Tibial artery (tissue), 4 donors: ENCODE results near the gene MAD1L1.

Experiments used
- DNase-seq, 2 donors: peaks; one replicate each; pipeline ENCODE4 v3.0.0-alpha.2; 2019
- H3K27ac ChIP-seq, 2 donors: fragments of 200-600 bp; sonication (generic) in 1 of 2; 1 replicate in 1 of 2; 2 replicates in 1 of 2; pipeline ENCODE4 v1.5.1; 2018 to 2019; ENCODE audit warnings: mild to moderate bottlenecking in 1 of 2
- H3K27me3 ChIP-seq, 2 donors: fragments of 200-600 bp; sonication (generic) in 1 of 2; one replicate each; pipeline versions ENCODE4 v1.5.1 to v1.6.0; 2016 to 2019
- H3K36me3 ChIP-seq, 3 donors: fragments of 200-600 bp; sonication (generic) in 2 of 3; one replicate each; pipeline ENCODE4 v1.5.1; 2016 to 2019; ENCODE audit warnings: mild to moderate bottlenecking in 2 of 3
- H3K4me1 ChIP-seq, 4 donors: fragments of 200-600 bp; sonication (generic) in 2 of 4; 1 replicate in 3 of 4; 2 replicates in 1 of 4; pipeline ENCODE4 v1.5.1; 2016 to 2019
- H3K4me3 ChIP-seq, 2 donors: fragments of 200-600 bp; sonication (generic) in 1 of 2; 1 replicate in 1 of 2; 2 replicates in 1 of 2; pipeline ENCODE4 v1.5.1; 2018 to 2019; ENCODE audit warnings: mild to moderate bottlenecking in 2 of 2
- H3K9me3 ChIP-seq, 3 donors: fragments of 200-600 bp; sonication (generic) in 1 of 3; one replicate each; pipeline ENCODE4 v1.5.1; 2016 to 2019
- intact Hi-C: fragments of 100-400 bp; cut with DNase I; formaldehyde crosslinking; loops from one replicate; pipeline ENCODE4 v1.15.0; 2023; ENCODE audit warnings: low total_unique reads
- TF ChIP-seq, protein P1 (sequence below), 2 experiments: fragments of 200-600 bp in 1 of 2; fragments of 450-650 bp in 1 of 2; IDR thresholded peaks; one replicate each; pipeline ENCODE4 v1.5.1; 2017 to 2019; ENCODE audit warnings: antibody characterized with exemption in 2 of 2, mild to moderate bottlenecking in 1 of 2, moderate library complexity in 1 of 2

MAD1L1 gene

DNA sequence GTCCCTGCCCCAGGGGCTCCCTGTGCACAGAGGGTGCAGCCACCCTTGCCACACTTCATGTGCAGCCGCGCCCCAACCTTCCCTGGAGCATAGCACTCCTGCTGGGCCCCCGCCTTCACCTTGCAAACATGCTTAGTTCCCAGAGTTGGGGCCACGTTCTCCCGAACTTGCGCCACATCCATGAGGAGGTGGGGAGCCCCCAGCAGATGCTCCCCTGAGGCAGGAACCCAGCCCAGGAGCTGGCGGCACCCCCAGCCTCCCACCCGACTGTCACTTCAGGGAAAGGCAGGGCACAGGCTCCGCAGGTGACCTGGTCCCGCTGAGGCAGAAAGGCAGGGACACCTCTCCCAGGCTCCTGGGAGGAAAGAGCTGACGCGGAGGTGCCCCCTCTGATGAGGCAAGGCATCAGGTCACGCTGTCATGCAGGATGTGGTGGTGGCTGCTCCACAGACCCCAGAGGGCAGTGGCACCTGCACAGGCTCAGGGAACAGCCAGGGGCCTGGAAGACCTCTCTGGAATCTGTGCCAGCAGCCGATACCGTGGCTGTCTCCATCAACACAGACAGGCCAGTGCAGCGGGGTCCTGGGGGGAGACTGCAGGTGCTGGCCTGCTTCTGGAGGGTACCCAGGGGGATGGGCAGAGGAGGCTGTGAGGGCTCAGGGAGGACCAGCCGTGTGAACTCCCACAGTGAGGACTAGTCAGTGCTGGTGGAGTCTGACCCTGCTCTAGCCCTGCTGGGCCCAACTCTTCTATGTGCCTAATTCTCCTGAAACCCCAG, 221.3 kb downstream of the MAD1L1 start:
- Histone ChIP-seq H3K27ac (no peak overlapping the region), H3K4me1 (no peaks in the 10 kb centered on the region), H3K4me3 (no peak overlapping the region), H3K36me3 (peaks cover 0 to 19% (median 0%) of the 10 kb centered on the region in 3 donors), H3K9me3 (no peaks in the 10 kb centered on the region), H3K27me3 (no peaks in the 10 kb centered on the region)
- intact Hi-C loops, result no loop called here
- TF ChIP-seq, protein P1, sequence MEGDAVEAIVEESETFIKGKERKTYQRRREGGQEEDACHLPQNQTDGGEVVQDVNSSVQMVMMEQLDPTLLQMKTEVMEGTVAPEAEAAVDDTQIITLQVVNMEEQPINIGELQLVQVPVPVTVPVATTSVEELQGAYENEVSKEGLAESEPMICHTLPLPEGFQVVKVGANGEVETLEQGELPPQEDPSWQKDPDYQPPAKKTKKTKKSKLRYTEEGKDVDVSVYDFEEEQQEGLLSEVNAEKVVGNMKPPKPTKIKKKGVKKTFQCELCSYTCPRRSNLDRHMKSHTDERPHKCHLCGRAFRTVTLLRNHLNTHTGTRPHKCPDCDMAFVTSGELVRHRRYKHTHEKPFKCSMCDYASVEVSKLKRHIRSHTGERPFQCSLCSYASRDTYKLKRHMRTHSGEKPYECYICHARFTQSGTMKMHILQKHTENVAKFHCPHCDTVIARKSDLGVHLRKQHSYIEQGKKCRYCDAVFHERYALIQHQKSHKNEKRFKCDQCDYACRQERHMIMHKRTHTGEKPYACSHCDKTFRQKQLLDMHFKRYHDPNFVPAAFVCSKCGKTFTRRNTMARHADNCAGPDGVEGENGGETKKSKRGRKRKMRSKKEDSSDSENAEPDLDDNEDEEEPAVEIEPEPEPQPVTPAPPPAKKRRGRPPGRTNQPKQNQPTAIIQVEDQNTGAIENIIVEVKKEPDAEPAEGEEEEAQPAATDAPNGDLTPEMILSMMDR (IDR thresholded peaks at IDR 0.05), result no peak
- DNase-seq, result peak in 1 of 2 donors; percentile 53

GRCh38 chr7:2010551-2011265, 222.0 kb downstream of the MAD1L1 start:
- Histone ChIP-seq H3K4me3 (no peak overlapping the region), H3K27me3 (no peaks in the 10 kb centered on the region), H3K27ac (no peak overlapping the region), H3K4me1 (no peaks in the 10 kb centered on the region), H3K9me3 (no peaks in the 10 kb centered on the region), H3K36me3 (peaks cover 0 to 16% (median 0%) of the 10 kb centered on the region in 3 donors)
- TF ChIP-seq, protein P1 (IDR thresholded peaks at IDR 0.05), result no peak
- peak in 1 of 2 donors; percentile 33 for DNase-seq
- intact Hi-C loops, result no loop called here

DNA sequence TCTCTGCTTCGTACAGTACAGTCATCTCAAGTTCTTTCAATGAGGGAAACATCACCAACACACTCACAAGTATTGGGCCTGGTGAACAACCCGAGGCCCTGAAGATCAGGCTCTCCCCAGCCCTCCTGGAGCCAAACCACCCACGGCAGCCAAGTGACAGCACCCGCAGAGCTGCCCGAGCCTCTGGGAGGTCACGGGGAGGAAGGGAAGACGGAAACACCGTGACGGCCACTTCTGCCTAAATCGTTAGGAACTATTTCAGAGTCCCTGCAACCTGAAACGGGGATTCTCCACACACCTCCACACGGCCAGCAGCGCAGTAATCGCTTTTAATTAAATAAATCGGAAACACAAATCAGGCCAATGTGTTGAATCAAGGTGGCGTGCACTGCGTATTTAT, 222.6 kb downstream of the MAD1L1 start:
- H3K27ac ChIP-seq, result no peak overlapping the region
- TF ChIP-seq, protein P1 (IDR thresholded peaks at IDR 0.05), result no peak
- H3K4me3 ChIP-seq, result no peak overlapping the region
- H3K4me1 ChIP-seq, result no peaks in the 10 kb centered on the region
- H3K36me3 ChIP-seq, result peaks cover 0 to 16% (median 0%) of the 10 kb centered on the region in 3 donors
- H3K27me3 ChIP-seq, result no peaks in the 10 kb centered on the region
- intact Hi-C loops, result no loop called here
- peak in 1 of 2 donors; percentile 17 for DNase-seq
- no peaks in the 10 kb centered on the region for H3K9me3 ChIP-seq

- no peaks in the 10 kb centered on the region for H3K27me3 ChIP-seq
- TF ChIP-seq, protein P1 (IDR thresholded peaks at IDR 0.05), result no peak
- H3K4me3 ChIP-seq, result no peak overlapping the region
- peak; percentile 14 to 54 for DNase-seq
- H3K36me3 ChIP-seq, result peaks cover 0 to 20% (median 0%) of the 10 kb centered on the region in 3 donors
- intact Hi-C loops, result no loop called here
- no peak overlapping the region for H3K27ac ChIP-seq
- no peaks in the 10 kb centered on the region for H3K9me3 ChIP-seq
- no peaks in the 10 kb centered on the region for H3K4me1 ChIP-seq
These were observed 223.2 kb downstream of the MAD1L1 start for GRCh38 chr7:2009541-2010001.

GRCh38 chr7:2008936-2009540, 223.7 kb downstream of the MAD1L1 start:
- Histone ChIP-seq H3K4me1 (no peaks in the 10 kb centered on the region), H3K9me3 (no peaks in the 10 kb centered on the region), H3K27ac (no peak overlapping the region), H3K4me3 (no peak overlapping the region), H3K27me3 (no peaks in the 10 kb centered on the region), H3K36me3 (peaks cover 0 to 18% (median 0%) of the 10 kb centered on the region in 3 donors)
- intact Hi-C loops, result no loop called here
- DNase-seq, result peak; percentile 12 to 54
- TF ChIP-seq, protein P1 (IDR thresholded peaks at IDR 0.05), result no peak
